ENCODE data around the gene FBXL16. TPM values are rescaled to one million over a fixed set of nuclear protein-coding genes. Genes with fewer than 3 reads are reported as not detected.

The FBXL16 gene
- total RNA-seq, 2 donors from 2014 or later = 1.0 to 2.3 TPM

GRCh38 chr16:723695-724094, 18.1 kb upstream of the FBXL16 start:
- intact Hi-C loops (cut with DNase I) = no loop called here
- TF ChIP-seq POLR2A (IDR thresholded peaks at IDR 0.05) (no peak), CTCF (IDR thresholded peaks at IDR 0.05) (no peak)
- WGBS, 2 donors = 82% methylated on average over 9 of the region's 9 CpGs; no CpG with 5 or more reads in 1 of the 2 donors
- Histone ChIP-seq H3K36me3 (replicated peaks in 1 of 2; ENCODE audit: insufficient read depth in 1 of 2, low read depth in 2 of 2) (no peaks in the 10 kb centered on the region), H3K4me3 (no peak overlapping the region), H3K9me3 (no peaks in the 10 kb centered on the region), H3K4me1 (peaks cover 56% of the 10 kb centered on the region), H3K27ac (no peak overlapping the region), H3K27me3 (peaks cover 0 to 7% of the 10 kb centered on the region in 2 donors)
- DNase-seq = no peak
- no peak for ATAC-seq

- intact Hi-C loops (cut with DNase I) = no loop called here
- WGBS, 2 donors = 70 to 79% methylated on average over 11 to 24 of the region's 24 CpGs
- Histone ChIP-seq H3K27ac (no peak overlapping the region), H3K27me3 (peaks cover 0 to 7% of the 10 kb centered on the region in 2 donors), H3K9me3 (no peaks in the 10 kb centered on the region), H3K36me3 (replicated peaks in 1 of 2; ENCODE audit: insufficient read depth in 1 of 2, low read depth in 2 of 2) (no peaks in the 10 kb centered on the region), H3K4me1 (peaks cover 56% of the 10 kb centered on the region), H3K4me3 (no peak overlapping the region)
- TF ChIP-seq CTCF (IDR thresholded peaks at IDR 0.05) = no peak
- no peak for TF ChIP-seq POLR2A (IDR thresholded peaks at IDR 0.05)
- ATAC-seq (no peak), DNase-seq (no peak)
Observed at GRCh38 chr16:722835-723633, 17.4 kb upstream of the FBXL16 start.

GRCh38 chr16:721765-722540, 16.4 kb upstream of the FBXL16 start:
- Histone ChIP-seq H3K4me1 (peaks cover 54% of the 10 kb centered on the region), H3K9me3 (no peaks in the 10 kb centered on the region), H3K36me3 (replicated peaks in 1 of 2; ENCODE audit: insufficient read depth in 1 of 2, low read depth in 2 of 2) (no peaks in the 10 kb centered on the region), H3K4me3 (no peak overlapping the region), H3K27me3 (no peaks in the 10 kb centered on the region), H3K27ac (peak overlapping the region in 3 of 4 donors; percentile 64 to 89 (median 85))
- ATAC-seq (no peak), DNase-seq (no peak)
- 88 to 100% methylated on average over 1 to 48 of the region's 51 CpGs for WGBS, 2 donors
- intact Hi-C loops (cut with DNase I) = no loop called here
- TF ChIP-seq CTCF (IDR thresholded peaks at IDR 0.05) (no peak), POLR2A (IDR thresholded peaks at IDR 0.05) (no peak)

GRCh38 chr16:720990-721764, 15.6 kb upstream of the FBXL16 start, which contains the start of gene ANTKMT:
TSS of gene ANTKMT (plus strand) at chr16:721146. CDS start at chr16:721275, 129 bp downstream.
- peak; percentile 86 to 92 (median 90) for DNase-seq
- TF ChIP-seq POLR2A (IDR thresholded peaks at IDR 0.05) (peak; percentile 50 to 62 (median 61)), CTCF (IDR thresholded peaks at IDR 0.05) (peak in 3 of 7 experiments; percentile 10 to 27 (median 26))
- Histone ChIP-seq H3K4me1 (peaks cover 56% of the 10 kb centered on the region), H3K27ac (peak within 1 kb of the TSS; percentile 64 to 89 (median 83)), H3K27me3 (no peaks in the 10 kb centered on the region), H3K4me3 (peak within 1 kb of the TSS; percentile 34 to 53), H3K9me3 (no peaks in the 10 kb centered on the region), H3K36me3 (replicated peaks in 1 of 2; ENCODE audit: insufficient read depth in 1 of 2, low read depth in 2 of 2) (no peaks in the 10 kb centered on the region)
- 0 to 5% methylated on average over 11 to 99 of the region's 106 CpGs for WGBS, 2 donors
- intact Hi-C loops (cut with DNase I) = no loop called here
- peak; percentile 87 for ATAC-seq

Data from body of pancreas (tissue), 4 donors.